GM21723 (cell line): Measurements from ENCODE around the gene SCGB3A1.

Experiments used
- ATAC-seq: cut with Tn5 transposase; IDR thresholded peaks from one replicate; pipeline ENCODE4 v1.9.1; 2021; ENCODE audit warnings: mild to moderate bottlenecking, moderate library complexity; ENCODE audit not compliant: unreplicated experiment

SCGB3A1 gene

DNA sequence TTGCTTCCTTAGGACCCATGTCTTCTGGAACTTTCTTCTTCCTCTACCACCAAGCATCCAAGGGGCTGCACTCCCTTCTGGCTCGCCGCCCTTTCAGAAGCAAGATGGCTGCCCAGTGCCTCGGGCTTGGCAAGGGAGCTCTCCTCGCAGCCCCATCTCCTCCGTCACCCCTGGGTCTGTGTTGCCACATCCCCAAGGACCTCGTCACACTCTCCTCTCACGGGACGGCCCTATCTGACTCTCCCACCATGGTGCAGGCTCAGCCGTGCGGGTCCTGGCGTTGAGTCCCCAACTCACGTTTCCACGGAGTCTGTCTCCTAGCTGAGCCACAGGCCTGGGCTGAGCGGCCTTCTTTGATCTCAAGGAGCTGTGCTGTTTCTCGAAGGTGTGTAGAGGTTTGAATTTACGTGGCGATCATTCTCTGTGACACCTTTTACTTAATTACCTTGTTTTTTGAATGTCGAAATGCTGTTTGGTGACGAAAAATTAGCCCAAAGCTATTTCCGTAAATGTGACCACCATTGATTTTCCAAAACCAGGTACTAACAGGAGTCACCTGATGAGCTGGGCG lies 15.0 kb upstream of the SCGB3A1 start:
- ATAC-seq = no peak

DNA sequence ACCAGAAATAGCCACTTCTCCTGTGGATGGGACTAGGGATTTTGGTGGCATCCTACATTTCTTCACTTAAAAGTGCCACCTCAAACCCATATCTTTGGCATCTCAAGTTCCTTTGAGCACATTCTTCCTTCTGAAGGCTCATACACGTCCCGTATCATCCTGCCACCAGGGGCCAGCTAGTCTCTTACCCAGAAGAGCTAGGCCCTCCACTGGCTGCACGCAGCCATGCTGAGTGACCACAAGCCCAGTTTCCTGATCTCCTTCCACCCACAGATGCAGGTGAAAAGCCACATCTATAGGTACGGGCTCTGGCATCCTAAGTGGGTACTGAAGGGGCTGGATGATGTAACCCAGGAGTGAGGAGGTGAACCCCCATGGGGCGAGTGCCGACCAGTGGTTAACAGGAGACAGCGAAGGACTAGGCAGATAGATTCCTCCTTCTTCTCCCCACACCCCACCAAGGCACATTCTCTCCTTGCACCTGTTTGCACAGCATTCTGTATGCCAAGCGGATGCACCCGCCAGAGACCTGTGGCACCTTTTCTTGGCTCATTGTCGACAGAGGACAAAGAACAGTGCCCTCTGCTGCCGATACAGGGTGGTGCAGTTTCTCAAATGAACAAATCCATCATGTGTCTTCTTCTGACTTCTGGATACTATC lies 14.4 kb upstream of the SCGB3A1 start:
- ATAC-seq = no peak

GRCh38 chr5:180604271-180604670 lies 13.0 kb upstream of the SCGB3A1 start:
- ATAC-seq = no peak

DNA sequence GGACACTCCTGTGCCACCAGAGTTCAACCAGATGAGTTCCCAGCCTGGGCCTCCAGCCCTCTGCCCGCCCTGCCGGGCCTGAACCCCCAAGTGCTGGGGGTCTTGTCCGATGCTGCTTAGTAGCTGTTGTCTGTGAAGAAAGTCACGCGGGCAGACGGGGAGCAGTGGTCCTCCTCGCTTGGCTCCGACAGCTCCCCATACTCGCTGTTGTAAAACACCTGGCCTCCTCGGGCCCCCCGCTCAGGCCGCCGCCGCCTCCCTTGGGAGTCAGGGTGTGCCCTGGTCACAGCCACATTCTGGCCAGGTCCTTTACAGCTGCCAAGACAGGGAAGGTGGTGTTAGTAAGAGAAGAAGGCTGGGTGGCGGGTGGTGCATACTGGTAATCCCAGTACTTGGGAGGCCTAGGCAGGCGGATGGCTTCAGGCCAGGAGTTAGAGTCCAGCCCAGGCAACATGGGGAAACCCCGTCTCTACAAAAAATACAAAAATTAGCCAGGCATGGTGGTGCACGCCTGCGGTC lies 11.8 kb upstream of the SCGB3A1 start:
- ATAC-seq = no peak

DNA sequence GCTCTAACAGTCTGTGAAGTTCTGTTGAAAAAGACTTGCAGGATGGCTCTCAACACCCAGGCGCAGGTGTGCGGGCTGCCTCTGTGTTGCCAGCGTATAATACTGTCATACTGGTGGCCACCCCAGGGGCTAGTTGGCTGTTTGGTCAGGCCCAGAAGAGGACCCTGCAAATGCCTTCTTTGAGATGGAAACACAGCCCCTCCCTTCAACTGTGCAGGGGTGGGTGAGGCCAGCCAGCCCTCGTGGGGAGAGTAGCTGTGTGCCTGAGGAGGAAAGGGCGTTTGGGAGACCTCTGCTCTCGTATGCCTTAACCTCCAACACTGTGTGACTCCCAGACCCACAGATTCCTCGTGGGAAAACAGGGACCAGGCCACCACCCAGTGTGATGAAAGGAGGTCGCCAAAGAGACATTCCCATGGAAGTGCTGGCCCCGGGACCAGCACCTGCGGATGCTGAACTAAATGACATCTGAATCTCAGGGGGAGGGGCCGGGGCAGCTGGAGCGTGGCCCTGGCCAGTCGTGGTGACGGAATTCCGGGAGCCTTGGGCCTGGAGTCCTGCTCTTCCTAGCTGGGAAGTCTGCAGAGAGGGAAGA lies 11.3 kb upstream of the SCGB3A1 start:
- no peak for ATAC-seq

GRCh38 chr5:180601591-180602480 lies 10.5 kb upstream of the SCGB3A1 start:
- no peak for ATAC-seq

GRCh38 chr5:180600554-180601041 lies 9.3 kb upstream of the SCGB3A1 start:
- ATAC-seq = no peak

DNA sequence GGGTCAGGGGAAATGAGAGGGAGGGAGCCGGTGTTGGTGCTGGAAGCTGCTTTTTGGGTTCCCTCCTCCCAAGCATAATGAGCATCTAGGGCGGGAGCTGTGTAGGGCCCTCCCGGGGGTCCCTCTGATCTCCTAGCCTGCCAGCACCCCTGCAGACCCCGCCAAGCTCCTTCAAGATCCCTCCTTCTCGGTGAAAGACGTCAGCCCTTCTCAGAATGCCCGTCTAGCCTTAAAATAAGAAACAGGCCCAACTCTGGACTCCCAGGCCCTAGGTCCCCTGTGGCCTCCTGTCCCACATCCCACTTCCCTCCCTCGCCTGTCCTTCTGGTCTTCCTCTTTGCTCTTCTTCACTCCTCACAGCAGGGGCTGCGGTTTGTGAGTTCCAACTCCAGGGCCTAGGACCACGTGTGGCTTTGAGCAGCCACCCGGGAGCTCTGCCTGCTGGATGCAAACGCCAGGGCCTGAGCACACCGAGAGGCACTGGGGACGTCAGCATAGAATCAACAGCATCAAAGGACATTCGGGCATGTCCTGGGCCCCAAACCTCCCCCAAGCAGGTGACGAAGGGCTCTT lies 8.8 kb upstream of the SCGB3A1 start:
- no peak for ATAC-seq

GRCh38 chr5:180599590-180599914 lies 8.3 kb upstream of the SCGB3A1 start:
- no peak for ATAC-seq

GRCh38 chr5:180598797-180599589 lies 7.7 kb upstream of the SCGB3A1 start:
- ATAC-seq = no peak

DNA sequence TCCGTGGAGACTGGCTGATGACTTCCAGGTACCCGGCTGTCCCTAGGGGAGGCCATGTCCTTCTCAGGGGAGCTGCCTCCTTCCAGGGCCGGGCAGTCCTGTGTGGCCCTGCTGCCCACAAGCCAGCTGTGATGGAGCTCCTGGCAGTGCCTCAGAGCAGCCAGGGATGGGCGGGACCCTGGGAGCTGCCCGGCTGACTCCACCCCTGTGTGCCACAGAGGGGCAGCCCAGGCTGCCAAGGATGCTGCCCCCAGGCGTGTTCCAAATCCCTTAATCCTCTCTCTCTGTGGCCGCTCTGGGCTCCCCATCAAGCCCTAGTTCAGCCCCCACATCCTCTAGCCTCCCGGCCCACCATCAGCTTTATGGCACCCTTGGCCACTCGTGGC lies 7.0 kb upstream of the SCGB3A1 start:
- no peak for ATAC-seq

DNA sequence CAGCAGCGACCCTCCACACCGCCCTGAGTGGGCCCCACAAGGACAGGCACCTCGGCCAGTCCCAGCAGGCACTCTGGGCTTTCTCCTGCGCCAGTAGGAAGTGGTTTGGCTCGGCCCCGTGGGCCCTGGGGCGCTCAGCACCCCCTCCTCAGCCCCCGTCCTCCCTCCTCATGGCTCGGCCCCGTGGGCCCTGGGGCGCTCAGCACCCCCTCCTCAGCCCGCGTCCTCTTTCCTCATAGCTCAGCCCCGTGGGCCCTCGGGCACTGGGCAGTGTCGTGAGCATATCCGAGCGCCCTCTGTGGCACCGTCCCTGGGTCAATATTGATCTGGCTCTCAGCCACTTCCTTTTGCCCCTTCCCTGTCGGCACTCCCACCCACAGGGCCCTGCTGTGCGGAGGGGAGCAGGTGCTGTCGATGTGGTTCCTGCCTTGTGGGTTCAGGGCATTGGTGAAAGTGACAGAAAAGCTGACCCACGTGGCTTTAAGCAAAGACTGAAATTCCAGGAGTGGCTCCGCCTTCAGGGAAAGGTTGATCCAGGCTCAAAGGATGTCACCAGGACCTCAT lies 5.5 kb upstream of the SCGB3A1 start:
- no peak for ATAC-seq

DNA sequence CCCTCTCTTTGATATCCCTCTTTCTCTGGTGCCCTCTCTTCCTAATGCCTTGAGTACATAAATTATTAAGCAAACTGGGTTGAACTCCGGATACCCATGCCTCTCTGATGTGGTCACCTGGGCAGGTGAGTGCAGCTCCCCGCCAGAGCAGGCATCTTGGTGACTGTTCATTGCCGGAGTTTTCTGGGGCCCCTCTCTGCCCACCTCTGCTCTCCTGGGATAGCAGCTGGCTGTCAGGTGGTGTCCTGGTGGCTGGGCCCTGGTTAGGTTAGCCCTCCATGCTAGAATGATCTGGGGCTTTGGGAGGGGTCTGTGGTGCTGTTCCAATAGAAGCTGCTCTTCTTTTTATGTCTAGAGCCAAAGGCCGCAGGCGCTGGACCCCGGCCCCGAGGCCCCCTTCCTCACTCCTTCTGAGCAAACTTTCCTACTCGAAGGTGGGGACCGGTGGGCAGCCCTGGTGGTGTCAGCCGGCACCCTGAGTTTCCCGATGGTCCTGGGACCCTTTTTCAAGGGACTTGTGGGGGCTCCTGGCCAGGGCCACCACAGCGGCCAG lies 4.9 kb upstream of the SCGB3A1 start:
- no peak for ATAC-seq

DNA sequence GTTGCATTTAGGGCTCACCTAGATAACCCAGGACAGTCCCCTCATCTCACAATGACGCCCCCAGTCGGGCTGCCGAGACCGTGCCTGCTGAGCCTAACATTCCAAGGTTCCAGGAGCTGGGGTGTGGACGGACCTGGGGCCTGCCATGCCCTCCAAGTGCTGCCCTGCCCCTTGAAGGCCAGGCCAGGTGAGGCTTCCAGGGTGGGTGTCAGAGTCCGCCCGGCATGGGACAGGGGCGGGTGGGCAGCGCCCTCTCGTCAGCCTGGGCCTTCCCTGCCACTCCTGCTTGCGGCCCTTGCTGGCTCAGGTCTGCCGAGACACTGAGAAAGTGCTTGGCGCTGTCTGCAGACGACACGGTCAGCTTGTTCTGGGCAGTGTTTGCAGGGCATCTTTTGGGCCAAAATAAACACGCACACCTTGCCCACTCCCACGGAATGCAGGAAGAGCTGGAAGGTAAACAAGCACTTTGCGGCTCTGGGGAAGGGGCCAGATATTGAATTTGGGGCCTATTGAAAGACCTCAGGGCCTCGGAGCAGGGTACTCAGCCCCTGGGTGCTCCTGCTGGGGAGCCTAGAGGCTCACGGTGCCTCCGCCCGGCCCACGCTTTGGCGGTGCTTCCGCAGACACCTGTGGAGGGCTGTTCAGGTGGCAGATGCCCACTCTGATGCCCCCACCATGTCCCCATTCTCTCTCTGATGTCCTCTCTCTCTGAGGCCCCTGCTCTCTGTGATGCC lies 4.2 kb upstream of the SCGB3A1 start:
- no peak for ATAC-seq

GRCh38 chr5:180595046-180595379 lies 3.7 kb upstream of the SCGB3A1 start:
- ATAC-seq = no peak

DNA sequence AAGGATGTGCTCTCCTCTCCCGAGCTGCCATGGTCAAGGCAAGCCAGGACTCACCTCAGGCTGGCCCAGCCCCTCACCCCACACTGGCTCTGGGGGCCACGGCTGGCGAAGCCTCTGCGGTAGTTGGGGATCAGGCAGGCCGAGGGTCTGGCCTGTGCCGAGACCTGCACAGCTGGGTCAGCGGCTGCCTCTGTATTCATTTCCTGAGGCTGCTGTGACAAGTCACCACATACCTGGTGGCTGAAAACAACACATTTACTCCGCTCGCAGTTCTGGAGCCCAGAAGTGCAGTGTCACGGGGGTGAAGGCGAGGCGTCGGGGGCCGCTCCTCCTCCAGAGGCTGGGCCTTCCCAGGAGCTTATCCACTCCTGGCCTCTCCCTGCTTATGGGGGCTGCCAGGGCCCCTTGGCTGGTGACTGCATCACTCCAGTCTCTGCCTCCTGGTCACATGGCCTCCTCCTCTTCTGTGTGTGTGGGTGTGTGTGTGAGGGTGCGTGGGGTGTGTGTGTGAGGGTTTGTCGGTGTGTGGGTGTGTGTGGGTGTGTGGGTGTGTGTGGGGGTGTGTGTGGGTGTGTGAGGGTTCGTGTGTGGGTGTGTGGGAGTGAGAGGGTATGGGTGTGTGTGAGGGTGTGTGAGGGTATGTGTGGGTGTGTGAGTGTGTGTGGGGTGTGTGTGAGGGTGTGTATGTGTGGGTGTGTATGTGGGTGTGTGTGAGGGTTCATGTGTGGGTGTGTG lies 3.2 kb upstream of the SCGB3A1 start:
- no peak for ATAC-seq

DNA sequence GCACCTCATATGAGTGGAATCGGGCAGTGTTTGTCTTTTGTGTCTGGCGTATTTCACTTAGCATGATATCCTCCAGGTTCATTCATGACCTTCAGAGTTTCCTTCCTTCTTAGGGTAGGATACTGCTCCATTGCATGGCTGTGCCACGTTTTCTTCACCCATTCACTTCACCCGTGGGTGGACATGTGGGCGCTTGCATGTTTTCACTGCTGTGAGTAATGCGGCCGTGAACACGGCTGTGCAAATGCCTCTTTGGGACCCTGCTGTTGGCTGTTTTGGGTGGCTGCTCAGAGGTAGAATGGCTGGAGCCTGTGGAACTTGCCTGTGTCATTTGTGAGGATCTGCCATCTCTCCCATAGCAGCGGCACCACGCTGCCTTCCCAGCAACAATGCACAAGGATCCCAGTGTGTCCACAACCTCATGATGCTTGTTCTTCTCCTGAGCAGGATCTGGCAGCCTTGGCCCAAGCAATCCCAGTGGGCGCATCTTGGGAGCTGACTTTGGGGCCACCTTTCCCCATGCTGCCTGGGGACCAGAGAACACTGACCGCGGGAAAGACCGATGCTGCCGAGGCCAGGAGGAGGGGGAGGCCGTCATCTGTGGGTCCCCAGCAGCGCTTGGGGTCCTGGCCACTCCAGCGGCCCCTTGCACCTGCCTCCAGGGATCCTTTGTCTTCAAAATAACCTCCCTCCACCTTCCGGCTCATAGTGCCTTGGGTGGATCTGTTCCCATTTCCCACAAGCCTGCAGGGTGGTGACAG lies 2.3 kb upstream of the SCGB3A1 start:
- ATAC-seq = no peak

DNA sequence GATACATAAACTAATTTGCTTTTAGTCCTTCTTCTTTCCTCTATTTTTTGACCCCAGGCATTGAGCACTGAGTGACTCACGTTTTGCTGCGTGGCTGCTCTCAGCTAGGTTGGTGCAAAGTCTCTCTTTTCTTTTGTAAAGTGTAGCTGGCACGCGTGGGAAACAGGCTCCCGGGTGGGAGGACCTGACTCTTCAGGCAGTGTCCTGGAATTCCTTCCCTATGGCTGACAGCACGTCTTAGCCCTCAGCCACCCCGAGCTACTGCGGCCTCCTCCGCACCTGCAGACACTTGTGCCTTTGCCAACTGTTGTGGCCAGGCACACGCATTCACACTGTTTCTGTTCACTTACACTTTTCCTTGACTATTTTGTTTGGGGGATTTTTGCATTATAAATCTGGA lies 877 bp upstream of the SCGB3A1 start:
- no peak for ATAC-seq
